H1 (cell line): ENCODE results near the gene SENP6. TPM values are rescaled to one million over a fixed set of nuclear protein-coding genes. Genes with fewer than 3 reads are reported as not detected.

ENCODE experiments used
- CTCF ChIA-PET: fragments of 300-600 bp; sonication (Branson Sonifier 250); formaldehyde crosslinking; loops from one replicate; lab custom pipeline; 2021; ENCODE audit not compliant: partially characterized antibody; lab: Charles Lee
- POLR2A ChIA-PET: fragments of 300-600 bp; sonication (Branson Sonifier 250); formaldehyde crosslinking; loops from one replicate; lab custom pipeline; 2021; ENCODE audit warnings: inconsistent platforms; ENCODE audit not compliant: partially characterized antibody; lab: Charles Lee
- DNase-seq, 2 experiments: peaks; one replicate each; pipeline versions ENCODE4 v3.0.0 to v3.0.0-alpha.2; 2010 to 2022; ENCODE audit warnings: low spot score in 2 of 2, low read depth in 1 of 2, mixed read lengths in 1 of 2
- FAIRE-seq: peaks from 2 replicates; lab custom pipeline; 2011; peaks lifted over from hg19 to GRCh38; lab: Jason Lieb, UNC
- H2AFZ ChIP-seq: 2 replicates; pipeline ENCODE4 v1.8.1; 2012; ENCODE audit warnings: low read length, inconsistent platforms
- H2AK5ac ChIP-seq: 2 replicates; pipeline ENCODE4 v1.6.1; 2013; ENCODE audit warnings: low read depth, low read length
- H2BK120ac ChIP-seq: replicated peaks from 2 replicates; pipeline ENCODE3; 2013; ENCODE audit warnings: low read depth, low read length, inconsistent platforms
- H2BK12ac ChIP-seq: 2 replicates; pipeline ENCODE4 v1.6.1; 2013; ENCODE audit warnings: low read depth, low read length
- H2BK15ac ChIP-seq: 2 replicates; pipeline ENCODE4 v1.6.1; 2013; ENCODE audit warnings: low read length
- H2BK20ac ChIP-seq: 2 replicates; pipeline ENCODE4 v1.6.1; 2013; ENCODE audit warnings: low read length
- H2BK5ac ChIP-seq: 2 replicates; pipeline ENCODE4 v1.6.1; 2013; ENCODE audit warnings: low read depth, low read length
- H3K14ac ChIP-seq: 2 replicates; pipeline ENCODE4 v1.6.1; 2013; ENCODE audit warnings: inconsistent platforms; ENCODE audit not compliant: insufficient read length
- H3K18ac ChIP-seq: 2 replicates; pipeline ENCODE4 v1.6.1; 2013; ENCODE audit warnings: low read length; ENCODE audit errors: extremely low read depth
- H3K23ac ChIP-seq: 2 replicates; pipeline ENCODE4 v1.6.1; 2013; ENCODE audit warnings: inconsistent platforms; ENCODE audit not compliant: insufficient read length
- H3K23me2 ChIP-seq: 2 replicates; pipeline ENCODE4 v1.6.1; 2013; ENCODE audit warnings: low read depth, low read length
- H3K27ac ChIP-seq: 2 replicates; pipeline ENCODE4 v1.6.1; 2011; ENCODE audit warnings: low read depth, low read length, inconsistent platforms
- H3K27me3 ChIP-seq, 4 experiments: replicated peaks in 1 of 4; 1 replicate in 1 of 4; 2 replicates in 3 of 4; pipeline versions ENCODE4 v1.6.1 to v1.8.1; 2011 to 2013; ENCODE audit warnings: low read length in 3 of 4, mild to moderate bottlenecking in 3 of 4, inconsistent platforms in 2 of 4, mixed read lengths in 2 of 4, moderate library complexity in 1 of 4; ENCODE audit not compliant: control insufficient read depth in 3 of 4, insufficient read depth in 3 of 4; ENCODE audit errors: extremely low read depth in 1 of 4
- H3K36me3 ChIP-seq, 4 experiments: 2 replicates each; pipeline versions ENCODE4 v1.6.1 to v1.8.1; 2011 to 2013; ENCODE audit warnings: mild to moderate bottlenecking in 4 of 4, low read length in 3 of 4, moderate library complexity in 2 of 4, control low read depth in 1 of 4, inconsistent platforms in 1 of 4; ENCODE audit not compliant: insufficient read depth in 4 of 4, control insufficient read depth in 2 of 4
- H3K4ac ChIP-seq: replicated peaks from 2 replicates; pipeline ENCODE3; 2013; ENCODE audit warnings: low read length, low read depth, mixed read lengths, inconsistent platforms; ENCODE audit not compliant: insufficient read length
- H3K4me1 ChIP-seq, 4 experiments: replicated peaks in 1 of 4; 1 replicate in 1 of 4; 2 replicates in 3 of 4; pipeline versions ENCODE4 v1.6.1 to v1.8.1; 2011 to 2013; ENCODE audit warnings: low read length in 3 of 4, inconsistent platforms in 2 of 4, mixed read lengths in 1 of 4; ENCODE audit not compliant: insufficient read depth in 4 of 4, control insufficient read depth in 3 of 4
- H3K4me2 ChIP-seq, 2 experiments: 2 replicates each; pipeline versions ENCODE4 v1.6.1 to v1.8.1; 2011 to 2013; ENCODE audit warnings: low read depth in 2 of 2, low read length in 2 of 2, control low read depth in 1 of 2, inconsistent platforms in 1 of 2, mild to moderate bottlenecking in 1 of 2; ENCODE audit not compliant: insufficient read depth in 1 of 2
- H3K4me3 ChIP-seq, 4 experiments: fragments of 200-600, 300-600 bp in 1 of 4; sonication (generic), shearing (Covaris generic), sonication (Bioruptor Twin) in 1 of 4; 2 replicates each; pipeline versions ENCODE4 v1.5.1 to v1.8.1; 2011 to 2016; ENCODE audit warnings: low read length in 4 of 4, low read depth in 3 of 4, control low read depth in 2 of 4, inconsistent platforms in 2 of 4, mild to moderate bottlenecking in 2 of 4, mixed read lengths in 1 of 4, moderate library complexity in 1 of 4; ENCODE audit not compliant: insufficient read depth in 2 of 4; ENCODE audit errors: extremely low read depth in 1 of 4
- H3K56ac ChIP-seq: replicated peaks from 2 replicates; pipeline ENCODE3; 2013; ENCODE audit warnings: low read depth, mild to moderate bottlenecking, mixed read lengths, low read length, inconsistent platforms; ENCODE audit not compliant: insufficient read length
- H3K79me1 ChIP-seq: 2 replicates; pipeline ENCODE4 v1.6.1; 2013; ENCODE audit warnings: low read depth, low read length, control low read depth
- H3K79me2 ChIP-seq, 2 experiments: 2 replicates each; pipeline versions ENCODE4 v1.6.1 to v1.8.1; 2012 to 2013; ENCODE audit warnings: low read length in 2 of 2, mild to moderate bottlenecking in 2 of 2, inconsistent platforms in 1 of 2; ENCODE audit not compliant: insufficient read depth in 2 of 2, control insufficient read depth in 1 of 2
- H3K9ac ChIP-seq, 4 experiments: replicated peaks in 1 of 4; 1 replicate in 1 of 4; 2 replicates in 3 of 4; pipeline versions ENCODE4 v1.6.1 to v1.8.1; 2011 to 2013; ENCODE audit warnings: low read depth in 3 of 4, low read length in 3 of 4, control low read depth in 2 of 4, mild to moderate bottlenecking in 2 of 4, moderate library complexity in 2 of 4, inconsistent platforms in 1 of 4; ENCODE audit errors: extremely low read depth in 1 of 4
- H3K9me3 ChIP-seq, 2 experiments: 2 replicates each; pipeline versions ENCODE4 v1.6.1 to v1.8.1; 2012 to 2013; ENCODE audit warnings: mild to moderate bottlenecking in 2 of 2, moderate library complexity in 2 of 2, control low read depth in 1 of 2, inconsistent platforms in 1 of 2, low read depth in 1 of 2, low read length in 1 of 2, mixed read lengths in 1 of 2; ENCODE audit not compliant: insufficient read depth in 2 of 2
- H4K20me1 ChIP-seq, 2 experiments: replicated peaks in 1 of 2; 2 replicates each; pipeline versions ENCODE3 to v1.8.1; 2011 to 2013; ENCODE audit warnings: inconsistent platforms in 2 of 2, low read length in 2 of 2, mild to moderate bottlenecking in 1 of 2; ENCODE audit not compliant: insufficient read depth in 2 of 2, control insufficient read depth in 1 of 2
- H4K5ac ChIP-seq: 2 replicates; pipeline ENCODE4 v1.6.1; 2013; ENCODE audit warnings: low read length, low read depth, mixed read lengths, inconsistent platforms; ENCODE audit not compliant: insufficient read length
- H4K8ac ChIP-seq: 2 replicates; pipeline ENCODE4 v1.8.0; 2013; ENCODE audit warnings: mild to moderate bottlenecking, moderate library complexity, low read length, inconsistent platforms; ENCODE audit not compliant: insufficient read depth; ENCODE audit errors: extremely low read depth
- H4K91ac ChIP-seq: replicated peaks from 2 replicates; pipeline ENCODE3; 2013; ENCODE audit warnings: low read length, mixed read lengths, inconsistent platforms; ENCODE audit not compliant: insufficient read length
- RBBP5 ChIP-seq: IDR thresholded peaks from 2 replicates; pipeline ENCODE4 v1.7.1; 2012; ENCODE audit warnings: low read depth, mild to moderate bottlenecking, inconsistent platforms, low read length, moderate library complexity, borderline replicate concordance
- WGBS, 2 experiments: shearing (Covaris generic) in 1 of 2; methylation state at CpG; one replicate each; pipeline versions ENCODE4 v1.1.6 to v1.1.7; 2013 to 2015; ENCODE audit warnings: low lambda C conversion rate in 2 of 2, mixed read lengths in 2 of 2, inconsistent platforms in 1 of 2, low coverage in 1 of 2, missing lambda C conversion rate in 1 of 2; ENCODE audit not compliant: insufficient replicate concordance in 2 of 2, insufficient coverage in 1 of 2, insufficient read length in 1 of 2; ENCODE audit errors: extremely low coverage in 1 of 2, missing lambda C conversion rate in 1 of 2; 5-methylcytosine and 5-hydroxymethylcytosine counted together
- polyA plus RNA-seq, 7 experiments: library from polyadenylated mRNA; depleted of rRNA in 3 of 7; stranded (reverse) in 5 of 7; unstranded in 2 of 7; fragments of >200 nt in 5 of 7; fragments of 200-250 nt in 2 of 7; gene quantifications; 1 replicate in 5 of 7; 2 replicates in 1 of 7; 4 replicates in 1 of 7; pipeline versions ENCODE4 v1.2.1 to v1.2.3, GENCODE V29; 2011 to 2013; ENCODE audit warnings: missing spikeins in 2 of 7, mixed read lengths in 2 of 7
- total RNA-seq: library from RNA; stranded (reverse); fragmentation: NEBNext Ultra II Directional; extraction: Animal tissue kit (Norgen Biotek cat#: 25700); gene quantifications from 2 replicates; pipeline ENCODE4 v1.2.1, GENCODE V29; 2021

Gene SENP6
- total and polyA plus RNA-seq, 2 of the 8 experiments (the other 6 are each of a cell fraction or from before 2014, with no cell fraction given) = 13.8 to 103 TPM

DNA sequence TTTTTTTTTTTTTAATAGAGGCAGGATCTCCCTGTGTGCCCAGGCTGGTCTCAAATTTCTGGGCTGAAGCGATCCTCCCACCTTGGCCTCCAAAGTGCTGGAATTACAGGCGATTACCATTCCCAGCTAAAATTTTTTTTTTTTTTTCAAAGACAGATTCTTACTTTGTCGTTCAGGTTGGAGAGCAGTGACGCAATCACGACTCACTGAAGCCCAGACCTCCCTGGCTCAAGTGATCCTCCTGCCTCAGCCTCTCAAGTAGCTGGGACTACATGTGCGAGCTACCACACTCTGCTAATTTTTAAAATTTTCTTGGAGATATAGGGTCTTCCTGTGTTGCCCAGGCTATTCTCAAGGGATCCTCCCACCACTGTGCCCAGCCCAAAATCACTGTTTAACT is 89.3 kb downstream of the SENP6 start:
- Histone ChIP-seq H2BK15ac (no peak overlapping the region), H3K14ac (no peak overlapping the region), H4K20me1 (peaks cover 0 to 2% of the 10 kb centered on the region in 2 experiments), H3K4ac (no peak overlapping the region), H3K27me3 (no peaks in the 10 kb centered on the region), H4K91ac (no peak overlapping the region), H3K79me2 (no peaks in the 10 kb centered on the region), H3K27ac (no peak overlapping the region), H3K79me1 (no peaks in the 10 kb centered on the region), H4K5ac (no peak overlapping the region), H2BK20ac (no peak overlapping the region), H2BK5ac (no peak overlapping the region), H3K36me3 (peaks cover 0 to 23% (median under 1%) of the 10 kb centered on the region in 4 experiments; a peak in 3 of 8 replicates), H4K8ac (no peak overlapping the region), H3K4me3 (no peak overlapping the region), H3K4me2 (no peak overlapping the region), H2AK5ac (no peak overlapping the region), H3K18ac (no peak overlapping the region), H3K9ac (no peak overlapping the region), H3K9me3 (no peaks in the 10 kb centered on the region), H2BK12ac (no peak overlapping the region), H3K23ac (no peak overlapping the region), H2BK120ac (no peak overlapping the region), H3K23me2 (no peaks in the 10 kb centered on the region), H3K4me1 (peaks cover 0 to 7% (median 0%) of the 10 kb centered on the region in 4 experiments; a peak in 1 of 7 replicates), H3K56ac (no peak overlapping the region), H2AFZ (no peak overlapping the region)
- 96% methylated on average over 6 of the region's 6 CpGs; no CpG with 5 or more reads in 1 of the 2 experiments for WGBS, 2 experiments
- DNase-seq (no peak), FAIRE-seq (no peak)
- CTCF ChIA-PET = interaction anchor here (0.6 to 1.0 kb wide), 3 partner anchors 14 to 60 kb away, joined by 3 to 4 read pairs (median 3); no protein-coding TSS in a partner anchor
- no peak for TF ChIP-seq RBBP5
- POLR2A ChIA-PET = no interaction called here
